ENCODE results near the gene PPP6R2. TPM values are rescaled to one million over a fixed set of nuclear protein-coding genes. Genes with fewer than 3 reads are reported as not detected.

PPP6R2 gene
- total and polyA plus RNA-seq, 7 donors, result 15.0 to 64.5 (median 40.7) TPM

DNA sequence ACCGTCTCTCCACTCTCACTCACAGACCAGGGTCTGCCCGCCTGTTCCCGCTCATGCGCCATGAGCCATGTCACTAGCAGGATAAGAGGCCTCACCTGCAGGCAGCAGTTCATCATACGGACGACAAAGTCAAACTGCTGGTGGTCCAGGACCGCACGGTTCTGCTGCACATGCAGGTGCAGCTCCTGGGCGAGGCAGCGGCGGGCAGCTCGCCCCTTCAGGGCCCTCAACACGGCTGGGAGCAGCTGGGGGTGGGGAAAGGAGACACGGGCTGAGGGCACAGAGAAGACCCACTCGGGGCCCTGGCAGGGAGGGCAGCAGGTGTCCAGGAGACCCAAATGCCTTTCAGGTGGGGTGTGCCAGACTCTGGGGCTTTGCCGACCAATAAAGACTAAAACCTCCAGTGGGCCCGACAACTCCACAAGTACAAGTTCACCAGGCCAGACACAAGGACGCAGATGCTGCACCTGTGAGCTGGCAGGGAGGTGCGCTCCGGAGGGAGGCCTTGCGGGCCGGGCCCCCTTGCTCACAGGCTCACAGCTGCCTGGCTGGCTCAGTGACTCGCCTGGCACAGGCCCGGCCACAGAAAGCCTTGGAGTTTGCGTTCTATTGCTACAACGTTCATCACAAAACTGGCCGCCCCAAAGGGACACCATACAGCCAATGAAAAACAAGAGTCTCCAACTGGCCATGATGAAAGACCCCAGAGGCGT is 120.2 kb downstream of the PPP6R2 start:
- H3K36me3 ChIP-seq, result peaks cover 78 to 96% (median 94%) of the 10 kb centered on the region in 4 donors
- no peak overlapping the region for H3K4me3 ChIP-seq
- H3K9me3 ChIP-seq, result no peaks in the 10 kb centered on the region
- TF ChIP-seq POLR2AphosphoS5 (IDR thresholded peaks at IDR 0.05) (no peak), EP300 (IDR thresholded peaks at IDR 0.05) (no peak), CTCF (IDR thresholded peaks at IDR 0.05) (no peak), POLR2A (IDR thresholded peaks at IDR 0.05) (no peak)
- 92 to 95% methylated on average over 28 of the region's 28 CpGs for WGBS, 2 donors
- DNase-seq, result no peak
- intact Hi-C loops (cut with DNase I), result no loop called here
- H3K27me3 ChIP-seq, result no peaks in the 10 kb centered on the region
- no peaks in the 10 kb centered on the region for H3K4me1 ChIP-seq
- H3K27ac ChIP-seq, result no peak overlapping the region

- intact Hi-C loops (cut with DNase I), result no loop called here
- H3K4me1 ChIP-seq, result peaks cover 0 to 7% (median 5%) of the 10 kb centered on the region in 4 donors
- H3K9me3 ChIP-seq, result no peaks in the 10 kb centered on the region
- WGBS, 2 donors, result 92 to 93% methylated on average over 24 of the region's 24 CpGs
- peaks cover 73 to 85% (median 84%) of the 10 kb centered on the region in 4 donors for H3K36me3 ChIP-seq
- no peak overlapping the region for H3K27ac ChIP-seq
- H3K27me3 ChIP-seq, result no peaks in the 10 kb centered on the region
- no peak overlapping the region for H3K4me3 ChIP-seq
- no peak for DNase-seq
- TF ChIP-seq CTCF (IDR thresholded peaks at IDR 0.05) (no peak), EP300 (IDR thresholded peaks at IDR 0.05) (no peak), POLR2A (IDR thresholded peaks at IDR 0.05) (no peak), POLR2AphosphoS5 (IDR thresholded peaks at IDR 0.05) (no peak)
These were observed 121.3 kb downstream of the PPP6R2 start for GRCh38 chr22:50464451-50464850.

DNA sequence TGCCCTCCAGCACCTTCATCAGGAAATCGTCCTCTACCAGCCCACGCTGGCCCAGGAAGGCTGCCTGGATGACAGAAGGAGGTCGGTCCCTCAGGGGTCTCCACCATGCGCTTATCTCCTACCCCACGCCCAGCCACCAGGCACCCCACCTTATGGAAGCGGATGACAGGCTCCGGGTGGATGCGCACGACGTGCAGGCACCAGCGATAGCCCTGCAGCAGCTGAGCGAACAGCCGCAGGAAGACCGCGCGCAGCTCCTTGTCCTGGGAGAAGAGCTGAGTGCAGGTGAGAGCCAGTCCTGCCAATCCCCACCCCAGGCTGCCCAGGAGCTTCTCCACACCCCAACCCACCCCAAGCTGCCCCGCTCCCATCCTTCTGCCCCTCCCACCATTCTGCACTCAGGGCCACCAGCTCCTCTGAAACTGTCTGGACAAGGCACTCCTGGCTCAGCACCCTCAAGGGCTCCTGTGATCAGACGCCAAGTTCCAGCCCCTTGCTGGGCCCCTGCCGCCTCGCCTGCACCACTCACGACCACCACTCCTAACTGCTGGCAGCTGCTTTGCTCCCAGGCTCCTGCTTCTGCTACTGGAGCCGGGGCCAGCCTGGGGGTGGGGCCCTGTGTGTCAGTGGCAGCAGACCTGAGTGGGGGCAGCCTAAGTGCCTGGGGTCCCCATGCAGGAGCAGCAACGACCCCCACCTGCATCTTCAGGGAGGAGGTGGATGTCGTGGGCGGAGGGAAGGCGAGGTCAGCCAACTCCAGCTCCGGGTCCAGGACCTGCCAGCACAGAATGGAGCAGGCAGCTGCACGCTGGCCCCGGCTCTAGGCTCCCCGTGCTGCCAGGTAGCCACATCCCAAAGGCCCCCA is 122.2 kb downstream of the PPP6R2 start:
- DNase-seq, result no peak
- intact Hi-C loops (cut with DNase I), result no loop called here
- TF ChIP-seq POLR2AphosphoS5 (IDR thresholded peaks at IDR 0.05) (no peak), POLR2A (IDR thresholded peaks at IDR 0.05) (no peak), EP300 (IDR thresholded peaks at IDR 0.05) (no peak)
- H3K36me3 ChIP-seq, result peaks cover 65 to 76% (median 75%) of the 10 kb centered on the region in 4 donors
- WGBS, 2 donors, result 92 to 94% methylated on average over 30 of the region's 30 CpGs
- no peaks in the 10 kb centered on the region for H3K27me3 ChIP-seq
- peaks cover 0 to 16% (median 13%) of the 10 kb centered on the region in 4 donors for H3K4me1 ChIP-seq
- H3K9me3 ChIP-seq, result no peaks in the 10 kb centered on the region
- H3K4me3 ChIP-seq, result no peak overlapping the region
- no peak overlapping the region for H3K27ac ChIP-seq

GRCh38 chr22:50467341-50467740 is 124.2 kb downstream of the PPP6R2 start:
- H3K27me3 ChIP-seq, result no peaks in the 10 kb centered on the region
- peaks cover 48 to 56% (median 55%) of the 10 kb centered on the region in 4 donors for H3K36me3 ChIP-seq
- H3K9me3 ChIP-seq, result no peaks in the 10 kb centered on the region
- no peak overlapping the region for H3K27ac ChIP-seq
- H3K4me1 ChIP-seq, result peaks cover 0 to 36% (median 34%) of the 10 kb centered on the region in 4 donors
- intact Hi-C loops (cut with DNase I), result no loop called here
- TF ChIP-seq POLR2A (IDR thresholded peaks at IDR 0.05), result no peak
- no peak for TF ChIP-seq EP300 (IDR thresholded peaks at IDR 0.05)
- no peak for TF ChIP-seq CTCF (IDR thresholded peaks at IDR 0.05)
- no peak overlapping the region for H3K4me3 ChIP-seq
- DNase-seq, result no peak
- WGBS, 2 donors, result 81 to 95% methylated on average over 24 of the region's 24 CpGs
